Measurements from ENCODE around the gene RIT1.

DNA sequence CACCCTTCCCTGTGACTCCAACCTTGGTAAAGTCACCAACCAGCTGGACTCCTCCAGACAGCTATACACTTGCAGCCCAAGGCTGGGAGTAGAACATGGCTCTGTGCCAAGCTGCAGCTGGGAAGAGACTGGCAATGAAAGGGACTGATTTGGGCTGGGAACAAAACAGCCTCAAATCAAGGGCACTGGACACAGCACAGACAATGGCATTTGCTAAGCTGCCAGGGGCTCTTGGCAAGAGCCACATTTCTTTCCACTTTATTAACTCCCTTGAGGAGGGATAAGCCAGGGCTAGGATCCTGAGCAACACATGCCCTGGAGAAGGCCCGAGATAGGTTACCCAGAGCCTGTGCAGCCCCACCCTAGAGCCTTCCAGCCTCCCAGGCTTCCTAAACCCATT is 39.8 kb downstream of the RIT1 start:
- TF ChIP-seq POLR2A (IDR thresholded peaks at IDR 0.05), result no peak
- TF ChIP-seq, protein P1, sequence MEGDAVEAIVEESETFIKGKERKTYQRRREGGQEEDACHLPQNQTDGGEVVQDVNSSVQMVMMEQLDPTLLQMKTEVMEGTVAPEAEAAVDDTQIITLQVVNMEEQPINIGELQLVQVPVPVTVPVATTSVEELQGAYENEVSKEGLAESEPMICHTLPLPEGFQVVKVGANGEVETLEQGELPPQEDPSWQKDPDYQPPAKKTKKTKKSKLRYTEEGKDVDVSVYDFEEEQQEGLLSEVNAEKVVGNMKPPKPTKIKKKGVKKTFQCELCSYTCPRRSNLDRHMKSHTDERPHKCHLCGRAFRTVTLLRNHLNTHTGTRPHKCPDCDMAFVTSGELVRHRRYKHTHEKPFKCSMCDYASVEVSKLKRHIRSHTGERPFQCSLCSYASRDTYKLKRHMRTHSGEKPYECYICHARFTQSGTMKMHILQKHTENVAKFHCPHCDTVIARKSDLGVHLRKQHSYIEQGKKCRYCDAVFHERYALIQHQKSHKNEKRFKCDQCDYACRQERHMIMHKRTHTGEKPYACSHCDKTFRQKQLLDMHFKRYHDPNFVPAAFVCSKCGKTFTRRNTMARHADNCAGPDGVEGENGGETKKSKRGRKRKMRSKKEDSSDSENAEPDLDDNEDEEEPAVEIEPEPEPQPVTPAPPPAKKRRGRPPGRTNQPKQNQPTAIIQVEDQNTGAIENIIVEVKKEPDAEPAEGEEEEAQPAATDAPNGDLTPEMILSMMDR (IDR thresholded peaks at IDR 0.05), result no peak
- no peak for TF ChIP-seq EP300 (IDR thresholded peaks at IDR 0.05)
- TF ChIP-seq POLR2AphosphoS5 (IDR thresholded peaks at IDR 0.05), result no peak
